ENCODE results near the gene GRHPR. TPM values are rescaled to one million over a fixed set of nuclear protein-coding genes. Genes with fewer than 3 reads are reported as not detected.
"Not testable (repeated sequence)": the region's sequence is repeated elsewhere in the genome, so short reads cannot be mapped to it uniquely, and the experiment has no call there.

Gene GRHPR
- polyA plus RNA-seq, 3 donors from 2014 or later: 78.3 to 141 (median 84.9) TPM

GRCh38 chr9:37471942-37472684 is 49.6 kb downstream of the GRHPR start:
- Mint-ChIP-seq H3K4me3 (peak overlapping the region; percentile 20 to 69 (median 56)), H3K4me1 (peaks cover 4 to 5% of the 10 kb centered on the region in 2 donors), H3K27me3 (ENCODE audit: low read depth in 3 of 3) (peaks cover 0 to 2% (median 2%) of the 10 kb centered on the region in 3 donors), H3K36me3 (peaks cover 0 to 6% (median 0%) of the 10 kb centered on the region in 3 donors), H3K9me3 (peaks cover 0 to 16% (median 0%) of the 10 kb centered on the region in 6 donors), H3K27ac (peak overlapping the region in 2 of 6 donors; percentile 29 to 67)
- DNase-seq: no peak

- not testable (repeated sequence) for DNase-seq; H3K4me1 Mint-ChIP-seq; H3K4me3 Mint-ChIP-seq; H3K27me3 Mint-ChIP-seq (ENCODE audit: low read depth in 3 of 3); H3K27ac Mint-ChIP-seq; H3K36me3 Mint-ChIP-seq
- peaks cover 0 to 16% (median 0%) of the 10 kb centered on the region in 6 donors for H3K9me3 Mint-ChIP-seq
Observed at GRCh38 chr9:37473982-37474381, 51.5 kb downstream of the GRHPR start.

- Mint-ChIP-seq H3K36me3 (peaks cover 0 to 6% (median 0%) of the 10 kb centered on the region in 3 donors), H3K27me3 (ENCODE audit: low read depth in 3 of 3) (peaks cover 2% of the 10 kb centered on the region in 3 donors), H3K4me3 (no peak overlapping the region), H3K9me3 (peaks cover 0 to 16% (median 0%) of the 10 kb centered on the region in 6 donors), H3K27ac (no peak overlapping the region), H3K4me1 (peaks cover 4 to 5% of the 10 kb centered on the region in 2 donors)
- DNase-seq: no peak
Observed at GRCh38 chr9:37474438-37474837, 51.9 kb downstream of the GRHPR start.

- Mint-ChIP-seq H3K27me3 (ENCODE audit: low read depth in 3 of 3) (peaks cover 2 to 6% (median 4%) of the 10 kb centered on the region in 3 donors), H3K9me3 (peaks cover 0 to 16% (median 0%) of the 10 kb centered on the region in 6 donors), H3K4me1 (peaks cover 4 to 5% of the 10 kb centered on the region in 2 donors), H3K4me3 (no peak overlapping the region), H3K27ac (no peak overlapping the region), H3K36me3 (peaks cover 0 to 6% (median 0%) of the 10 kb centered on the region in 3 donors)
- no peak for DNase-seq
Observed at GRCh38 chr9:37476930-37477329, 54.4 kb downstream of the GRHPR start.

GRCh38 chr9:37477443-37477842 is 54.9 kb downstream of the GRHPR start:
- not testable (repeated sequence) for H3K27me3 Mint-ChIP-seq (ENCODE audit: low read depth in 3 of 3); H3K36me3 Mint-ChIP-seq; H3K4me3 Mint-ChIP-seq; DNase-seq; H3K27ac Mint-ChIP-seq; H3K4me1 Mint-ChIP-seq
- H3K9me3 Mint-ChIP-seq: peaks cover 0 to 16% (median 0%) of the 10 kb centered on the region in 6 donors

- not testable (repeated sequence) for H3K27ac Mint-ChIP-seq; H3K27me3 Mint-ChIP-seq (ENCODE audit: low read depth in 3 of 3); H3K4me1 Mint-ChIP-seq; DNase-seq; H3K4me3 Mint-ChIP-seq; H3K36me3 Mint-ChIP-seq
- H3K9me3 Mint-ChIP-seq: peaks cover 0 to 16% (median 0%) of the 10 kb centered on the region in 6 donors
Observed at GRCh38 chr9:37477987-37478619, 55.6 kb downstream of the GRHPR start.

- Mint-ChIP-seq H3K4me1 (peaks cover 10 to 12% of the 10 kb centered on the region in 2 donors), H3K27me3 (ENCODE audit: low read depth in 3 of 3) (peaks cover 4 to 6% (median 5%) of the 10 kb centered on the region in 3 donors)
Observed at GRCh38 chr9:37480759-37481158, 58.3 kb downstream of the GRHPR start.

GRCh38 chr9:37485389-37486255 is 63.1 kb downstream of the GRHPR start, which contains the start of gene POLR1E:
Gene POLR1E, plus strand, starts transcription at chr9:37485948. Its CDS starts 100 bp downstream, at chr9:37486048.
- peak; percentile 97 to 99 (median 97) for DNase-seq
- Mint-ChIP-seq H3K27me3 (ENCODE audit: low read depth in 3 of 3) (peaks cover 3 to 9% (median 9%) of the 10 kb centered on the region in 3 donors), H3K36me3 (peaks cover 10 to 15% (median 11%) of the 10 kb centered on the region in 3 donors), H3K4me3 (peak within 1 kb of the TSS; percentile 86 to 99 (median 94)), H3K4me1 (peaks cover 34 to 48% of the 10 kb centered on the region in 2 donors), H3K27ac (peak within 1 kb of the TSS; percentile 90 to 96 (median 95)), H3K9me3 (no peaks in the 10 kb centered on the region)

More at GRCh38 chr9:37480759-37481158, 58.3 kb downstream of the GRHPR start:
- H3K4me3 Mint-ChIP-seq: no peak overlapping the region
- DNase-seq: no peak
- H3K9me3 Mint-ChIP-seq: no peaks in the 10 kb centered on the region
- no peaks in the 10 kb centered on the region for H3K36me3 Mint-ChIP-seq
- H3K27ac Mint-ChIP-seq: no peak overlapping the region

GRCh38 chr9:37486256-37486615 is 63.7 kb downstream of the GRHPR start:
- Mint-ChIP-seq H3K27ac (peak overlapping the region; percentile 90 to 96 (median 95)), H3K9me3 (no peaks in the 10 kb centered on the region), H3K4me1 (peaks cover 34 to 49% of the 10 kb centered on the region in 2 donors), H3K4me3 (peak overlapping the region; percentile 86 to 99 (median 94)), H3K27me3 (ENCODE audit: low read depth in 3 of 3) (peaks cover 3 to 9% (median 9%) of the 10 kb centered on the region in 3 donors), H3K36me3 (peaks cover 12 to 18% (median 13%) of the 10 kb centered on the region in 3 donors)
- DNase-seq: no peak

Other genes starting within 250 kb of the GRHPR start
- 1 to 10 TPM in 1 of 3 donors, under 1 TPM in 1, not detected in 1; 0.72 to 1.2 TPM for gene ZBTB5, start 42.8 kb downstream of the GRHPR start, polyA plus RNA-seq
- 10 to 100 TPM; 12.1 to 19.3 (median 16.7) TPM for gene POLR1E, start 63.3 kb downstream of the GRHPR start, polyA plus RNA-seq
- 1 to 10 TPM in 1 of 3 donors, under 1 TPM in 1, not detected in 1; 0.49 to 1.1 TPM for gene FBXO10, start 153.7 kb downstream of the GRHPR start, polyA plus RNA-seq
- 100 to 1,000 TPM; 174 to 205 (median 183) TPM for gene TOMM5, start 169.9 kb downstream of the GRHPR start, polyA plus RNA-seq
- not detected for gene FRMPD1, start 228.3 kb downstream of the GRHPR start, polyA plus RNA-seq

Data from immature natural killer cell (primary cell).